GM12878 (cell line): ENCODE results near the gene MIAT. TPM values are rescaled to one million over a fixed set of nuclear protein-coding genes. Genes with fewer than 3 reads are reported as not detected.

ENCODE experiments used
- ATAC-seq: fragments of 200-7000 bp; cut with Tn5 transposase; 3 replicates; pipeline ENCODE4 v1.9.1; 2020; ENCODE audit warnings: mild to moderate bottlenecking, moderate library complexity
- BruUV-seq: library from RNA; stranded (reverse); fragments of 400-500 nt; replicated peaks from 2 replicates; lab custom pipeline; 2021; lab: Mats Ljungman, UMichigan
- CTCF ChIA-PET: fragments of 300-600 bp; sonication (Branson Sonifier 250); formaldehyde crosslinking; extraction: SDS; loops from one replicate; lab custom pipeline; 2021; ENCODE audit warnings: inconsistent platforms; lab: Yijun Ruan, JAX
- POLR2A ChIA-PET: fragments of 350-600 bp; formaldehyde crosslinking; extraction: SDS; loops from one replicate; lab custom pipeline; 2021; ENCODE audit warnings: inconsistent platforms; lab: Charles Lee
- RAD21 ChIA-PET: fragments of 300-600 bp; sonication (Branson Sonifier 250); formaldehyde crosslinking; loops from one replicate; lab custom pipeline; 2023; ENCODE audit warnings: antibody characterized with exemption; ENCODE audit not compliant: unreplicated experiment; lab: Charles Lee
- SMC1A ChIA-PET: fragments of 300-600 bp; sonication (Branson Sonifier 250); formaldehyde crosslinking; loops from one replicate; lab custom pipeline; 2023; ENCODE audit not compliant: unreplicated experiment, uncharacterized antibody; lab: Charles Lee
- DNase-seq: peaks from one replicate; pipeline ENCODE4 v3.0.0-alpha.2; 2011; ENCODE audit warnings: low read depth, low spot score
- FAIRE-seq: peaks from 3 replicates; lab custom pipeline; 2011; peaks lifted over from hg19 to GRCh38; lab: Jason Lieb, UNC
- H2AFZ ChIP-seq: 2 replicates; pipeline ENCODE4 v1.6.0; 2011; ENCODE audit warnings: low read depth, low read length, control low read depth; ENCODE audit not compliant: control insufficient read depth
- H3K27ac ChIP-seq: 2 replicates; pipeline ENCODE4 v1.5.1; 2011; ENCODE audit warnings: control low read depth; ENCODE audit not compliant: control insufficient read depth, insufficient read depth
- H3K27me3 ChIP-seq, 2 experiments: replicated peaks in 1 of 2; 2 replicates each; pipeline versions ENCODE4 v1.6.0 to v1.6.1; 2011; ENCODE audit warnings: low read length in 1 of 2; ENCODE audit not compliant: control insufficient read depth in 2 of 2, insufficient read depth in 2 of 2
- H3K36me3 ChIP-seq, 2 experiments: 2 replicates each; pipeline ENCODE4 v1.5.1; 2011; ENCODE audit warnings: low read length in 1 of 2; ENCODE audit not compliant: control insufficient read depth in 2 of 2, insufficient read depth in 2 of 2
- H3K4me1 ChIP-seq: 2 replicates; pipeline ENCODE4 v1.6.1; 2011; ENCODE audit warnings: mild to moderate bottlenecking, low read length, moderate library complexity, mixed read lengths; ENCODE audit not compliant: control insufficient read depth, insufficient read depth
- H3K4me2 ChIP-seq: 2 replicates; pipeline ENCODE4 v1.6.0; 2011; ENCODE audit warnings: control low read depth; ENCODE audit not compliant: control insufficient read depth, insufficient read depth
- H3K4me3 ChIP-seq: fragments of 200-600 bp; sonication (generic); 2 replicates; pipeline ENCODE4 v1.5.1; 2016
- H3K79me2 ChIP-seq: 2 replicates; pipeline ENCODE4 v1.6.0; 2011; ENCODE audit warnings: low read length; ENCODE audit not compliant: control insufficient read depth, insufficient read depth
- H3K9ac ChIP-seq: 2 replicates; pipeline ENCODE4 v1.8.0; 2011; ENCODE audit warnings: low read length, control low read depth, mixed read lengths; ENCODE audit not compliant: control insufficient read depth, insufficient read depth
- H3K9me3 ChIP-seq: replicated peaks from 3 replicates; pipeline ENCODE4 v1.5.1; 2011; ENCODE audit warnings: mild to moderate bottlenecking, low read length; ENCODE audit not compliant: control insufficient read depth, insufficient read depth
- H4K20me1 ChIP-seq: 2 replicates; pipeline ENCODE4 v1.6.0; 2011; ENCODE audit not compliant: control insufficient read depth, insufficient read depth
- CHD2 ChIP-seq: IDR thresholded peaks from 2 replicates; pipeline ENCODE4 v1.6.1; 2011; ENCODE audit warnings: low read depth, low read length, improper control_type of control experiment, borderline replicate concordance
- CREB1 ChIP-seq: IDR thresholded peaks from 2 replicates; pipeline ENCODE4 v1.6.1; 2012; ENCODE audit warnings: low read depth, mild to moderate bottlenecking, inconsistent platforms
- CREM ChIP-seq: IDR thresholded peaks from 2 replicates; pipeline ENCODE4 v1.6.1; 2014; ENCODE audit warnings: antibody characterized with exemption, low read depth
- IRF4 ChIP-seq: IDR thresholded peaks from 2 replicates; pipeline ENCODE4 v1.6.1; 2011; ENCODE audit warnings: low read depth, low read length
- KAT2A ChIP-seq: conservative IDR thresholded peaks from 2 replicates; pipeline ENCODE4 v1.6.1; 2011; ENCODE audit warnings: low read depth, low read length; ENCODE audit not compliant: control insufficient read depth
- MEF2A ChIP-seq: IDR thresholded peaks from 2 replicates; pipeline ENCODE4 v1.6.1; 2011; ENCODE audit warnings: low read depth, mild to moderate bottlenecking, low read length, moderate library complexity; ENCODE audit not compliant: insufficient read depth
- MTA3 ChIP-seq: IDR thresholded peaks from 2 replicates; pipeline ENCODE4 v1.6.1; 2012; ENCODE audit warnings: low read length, inconsistent platforms, borderline replicate concordance
- NRF1 ChIP-seq: conservative IDR thresholded peaks from 2 replicates; pipeline ENCODE4 v1.6.1; 2011; ENCODE audit warnings: mild to moderate bottlenecking, low read depth, low read length, improper control_type of control experiment
- RBBP5 ChIP-seq: fragments of 200-600 bp; sonication (generic); conservative IDR thresholded peaks from 2 replicates; pipeline ENCODE4 v1.6.1; 2016
- SIN3A ChIP-seq: IDR thresholded peaks from 2 replicates; pipeline ENCODE4 v1.6.1; 2012; ENCODE audit warnings: low read depth, low read length, improper control_type of control experiment
- SMC3 ChIP-seq: IDR thresholded peaks from 2 replicates; pipeline ENCODE4 v1.6.1; 2011; ENCODE audit warnings: low read length, improper control_type of control experiment, borderline replicate concordance
- ZNF274 ChIP-seq: IDR thresholded peaks from one replicate; pipeline ENCODE4 v1.8.0; 2011; ENCODE audit not compliant: insufficient read length, insufficient read depth
- ZNF384 ChIP-seq: IDR thresholded peaks from 2 replicates; pipeline ENCODE4 v1.6.1; 2012; ENCODE audit warnings: low read depth, mild to moderate bottlenecking, low read length, improper control_type of control experiment, borderline replicate concordance
- WGBS: methylation state at CpG from one replicate; pipeline ENCODE4 v1.1.6; 2016; ENCODE audit warnings: low lambda C conversion rate; ENCODE audit not compliant: insufficient replicate concordance, insufficient coverage; ENCODE audit errors: missing lambda C conversion rate; 5-methylcytosine and 5-hydroxymethylcytosine counted together
- in situ Hi-C: fragments of 300-500 bp; cut with MboI; formaldehyde crosslinking; loops from 9 replicates; pipeline ENCODE4 v1.14.3; 2018; ENCODE audit warnings: mixed read lengths
- intact Hi-C: fragments of 100-400 bp; cut with micrococcal nuclease; formaldehyde crosslinking; loops from one replicate; pipeline ENCODE4 v1.14.2; 2022; ENCODE audit not compliant: unreplicated experiment
- polyA plus RNA-seq, 11 experiments: library from polyadenylated mRNA; depleted of rRNA in 4 of 11; unstranded in 6 of 11; stranded (reverse) in 5 of 11; fragments of >200 nt; fragmentation: Nextera tagmentation in 4 of 11; fragmentation: Illumina TruSeq in 1 of 11; extraction: Ambion mirVana in 4 of 11; extraction: Trizol in 1 of 11; gene quantifications; 1 replicate in 1 of 11; 2 replicates in 10 of 11; pipeline versions ENCODE4 v1.2.1 to v1.2.3, GENCODE V29; 2011 to 2016; ENCODE audit warnings: inconsistent platforms in 2 of 11, missing spikeins in 2 of 11, low read depth in 1 of 11
- total RNA-seq, 4 experiments: library from RNA; depleted of rRNA in 3 of 4; stranded (reverse); fragments of >200 nt in 3 of 4; fragmentation: Illumina TruSeq in 1 of 4; extraction: Trizol in 1 of 4; gene quantifications; 2 replicates each; pipeline versions ENCODE4 v1.2.1 to v1.2.3, GENCODE V29; 2013 to 2021
- TF ChIP-seq, protein P1 (sequence below): fragments of 450-650 bp; IDR thresholded peaks from 2 replicates; pipeline ENCODE4 v1.6.1; 2017; ENCODE audit warnings: mild to moderate bottlenecking, moderate library complexity
- TF ChIP-seq, protein P2 (sequence below): IDR thresholded peaks from 2 replicates; pipeline ENCODE4 v1.6.1; 2012; ENCODE audit warnings: low read length, inconsistent platforms

The MIAT gene
- total and polyA plus RNA-seq, 10 of the 15 experiments (the other 5 are each of a cell fraction or from before 2014, with no cell fraction given), result 0.39 to 13.7 (median 4.6) TPM

DNA sequence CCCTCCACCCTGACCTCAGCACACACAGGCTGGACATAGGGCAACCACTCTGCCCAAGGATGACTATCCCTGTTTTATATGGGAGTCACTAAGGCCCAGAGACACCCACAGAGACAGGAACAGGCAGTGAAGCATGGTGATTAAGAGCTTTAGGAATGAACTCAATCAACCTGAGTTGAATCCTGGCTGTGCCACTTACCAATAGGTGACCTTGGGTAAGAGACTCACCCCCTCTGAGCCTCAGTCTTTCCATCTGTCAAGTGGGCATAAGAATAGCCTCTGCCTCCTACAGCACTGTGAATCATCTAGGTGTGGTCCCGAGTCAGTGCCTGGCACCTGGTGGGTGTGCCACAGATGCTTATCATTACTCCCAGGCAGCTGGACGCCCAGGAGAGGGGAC, 46.4 kb upstream of the MIAT start:
- POLR2A ChIA-PET, result interaction anchor here (0.6 to 5.7 kb wide), 6 partner anchors 10 to 34 kb away, joined by 3 to 62 read pairs (median 4); partner anchors contain the start of gene TPST2
- peak overlapping the region; percentile 98 for H3K4me2 ChIP-seq
- no peaks in the 10 kb centered on the region for H3K27me3 ChIP-seq
- H3K4me1 ChIP-seq, result peaks cover 32% of the 10 kb centered on the region
- in situ Hi-C loops (no loop called here), intact Hi-C loops (loop anchor here (2.0 kb wide), 1 partner anchor 20 kb away; the partner anchor contains the start of gene TPST2)
- 14% methylated on average over 2 of the region's 2 CpGs for WGBS
- RAD21 ChIA-PET, result interaction anchor here (1.0 to 1.7 kb wide), 4 partner anchors 19 to 98 kb away, joined by 3 to 7 read pairs (median 4); no protein-coding TSS in a partner anchor
- no peak overlapping the region for H3K4me3 ChIP-seq
- H4K20me1 ChIP-seq, result no peaks in the 10 kb centered on the region
- SMC1A ChIA-PET, result interaction anchor here (0.7 to 2.6 kb wide), 8 partner anchors 14 to 180 kb away, joined by 3 to 20 read pairs (median 4); partner anchors contain the start of genes HPS4, SRRD and TPST2
- ATAC-seq, result peak; percentile 51
- H3K9me3 ChIP-seq, result no peaks in the 10 kb centered on the region
- BruUV-seq, result no TSS peak
- DNase-seq, result no peak
- FAIRE-seq, result peak; percentile 38
- H3K79me2 ChIP-seq, result no peaks in the 10 kb centered on the region
- peak overlapping the region; percentile 94 for H3K27ac ChIP-seq
- no peak overlapping the region for H2AFZ ChIP-seq
- H3K9ac ChIP-seq, result peak overlapping the region; percentile 36; the same call in 1 of the 2 replicates
- H3K36me3 ChIP-seq, result no peaks in the 10 kb centered on the region
- TF ChIP-seq ZNF384 (no peak), MEF2A (no peak), SIN3A (no peak), CHD2 (no peak), CREM (no peak), IRF4 (no peak), KAT2A (no peak), MTA3 (no peak), RBBP5 (no peak), NRF1 (no peak), CREB1 (no peak), SMC3 (no peak), ZNF274 (no peak)
- TF ChIP-seq, protein P1, sequence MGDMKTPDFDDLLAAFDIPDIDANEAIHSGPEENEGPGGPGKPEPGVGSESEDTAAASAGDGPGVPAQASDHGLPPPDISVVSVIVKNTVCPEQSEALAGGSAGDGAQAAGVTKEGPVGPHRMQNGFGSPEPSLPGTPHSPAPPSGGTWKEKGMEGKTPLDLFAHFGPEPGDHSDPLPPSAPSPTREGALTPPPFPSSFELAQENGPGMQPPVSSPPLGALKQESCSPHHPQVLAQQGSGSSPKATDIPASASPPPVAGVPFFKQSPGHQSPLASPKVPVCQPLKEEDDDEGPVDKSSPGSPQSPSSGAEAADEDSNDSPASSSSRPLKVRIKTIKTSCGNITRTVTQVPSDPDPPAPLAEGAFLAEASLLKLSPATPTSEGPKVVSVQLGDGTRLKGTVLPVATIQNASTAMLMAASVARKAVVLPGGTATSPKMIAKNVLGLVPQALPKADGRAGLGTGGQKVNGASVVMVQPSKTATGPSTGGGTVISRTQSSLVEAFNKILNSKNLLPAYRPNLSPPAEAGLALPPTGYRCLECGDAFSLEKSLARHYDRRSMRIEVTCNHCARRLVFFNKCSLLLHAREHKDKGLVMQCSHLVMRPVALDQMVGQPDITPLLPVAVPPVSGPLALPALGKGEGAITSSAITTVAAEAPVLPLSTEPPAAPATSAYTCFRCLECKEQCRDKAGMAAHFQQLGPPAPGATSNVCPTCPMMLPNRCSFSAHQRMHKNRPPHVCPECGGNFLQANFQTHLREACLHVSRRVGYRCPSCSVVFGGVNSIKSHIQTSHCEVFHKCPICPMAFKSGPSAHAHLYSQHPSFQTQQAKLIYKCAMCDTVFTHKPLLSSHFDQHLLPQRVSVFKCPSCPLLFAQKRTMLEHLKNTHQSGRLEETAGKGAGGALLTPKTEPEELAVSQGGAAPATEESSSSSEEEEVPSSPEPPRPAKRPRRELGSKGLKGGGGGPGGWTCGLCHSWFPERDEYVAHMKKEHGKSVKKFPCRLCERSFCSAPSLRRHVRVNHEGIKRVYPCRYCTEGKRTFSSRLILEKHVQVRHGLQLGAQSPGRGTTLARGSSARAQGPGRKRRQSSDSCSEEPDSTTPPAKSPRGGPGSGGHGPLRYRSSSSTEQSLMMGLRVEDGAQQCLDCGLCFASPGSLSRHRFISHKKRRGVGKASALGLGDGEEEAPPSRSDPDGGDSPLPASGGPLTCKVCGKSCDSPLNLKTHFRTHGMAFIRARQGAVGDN, result no peak
- TF ChIP-seq, protein P2, sequence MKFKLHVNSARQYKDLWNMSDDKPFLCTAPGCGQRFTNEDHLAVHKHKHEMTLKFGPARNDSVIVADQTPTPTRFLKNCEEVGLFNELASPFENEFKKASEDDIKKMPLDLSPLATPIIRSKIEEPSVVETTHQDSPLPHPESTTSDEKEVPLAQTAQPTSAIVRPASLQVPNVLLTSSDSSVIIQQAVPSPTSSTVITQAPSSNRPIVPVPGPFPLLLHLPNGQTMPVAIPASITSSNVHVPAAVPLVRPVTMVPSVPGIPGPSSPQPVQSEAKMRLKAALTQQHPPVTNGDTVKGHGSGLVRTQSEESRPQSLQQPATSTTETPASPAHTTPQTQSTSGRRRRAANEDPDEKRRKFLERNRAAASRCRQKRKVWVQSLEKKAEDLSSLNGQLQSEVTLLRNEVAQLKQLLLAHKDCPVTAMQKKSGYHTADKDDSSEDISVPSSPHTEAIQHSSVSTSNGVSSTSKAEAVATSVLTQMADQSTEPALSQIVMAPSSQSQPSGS, result no peak
- CTCF ChIA-PET, result interaction anchor here (0.6 to 1.5 kb wide), 7 partner anchors 8 to 63 kb away, joined by 3 to 5 read pairs (median 3); no protein-coding TSS in a partner anchor
